H1 (cell line): Measurements from ENCODE around the gene DLG5. TPM values are rescaled to one million over a fixed set of nuclear protein-coding genes. Genes with fewer than 3 reads are reported as not detected.

Experiments
- CTCF ChIA-PET: fragments of 300-600 bp; sonication (Branson Sonifier 250); formaldehyde crosslinking; loops from one replicate; lab custom pipeline; 2021; ENCODE audit not compliant: partially characterized antibody; lab: Charles Lee
- POLR2A ChIA-PET: fragments of 300-600 bp; sonication (Branson Sonifier 250); formaldehyde crosslinking; loops from one replicate; lab custom pipeline; 2021; ENCODE audit warnings: inconsistent platforms; ENCODE audit not compliant: partially characterized antibody; lab: Charles Lee
- DNase-seq, 2 experiments: peaks; one replicate each; pipeline versions ENCODE4 v3.0.0 to v3.0.0-alpha.2; 2010 to 2022; ENCODE audit warnings: low spot score in 2 of 2, low read depth in 1 of 2, mixed read lengths in 1 of 2
- FAIRE-seq: peaks from 2 replicates; lab custom pipeline; 2011; peaks lifted over from hg19 to GRCh38; lab: Jason Lieb, UNC
- H2AFZ ChIP-seq: 2 replicates; pipeline ENCODE4 v1.8.1; 2012; ENCODE audit warnings: low read length, inconsistent platforms
- H2AK5ac ChIP-seq: 2 replicates; pipeline ENCODE4 v1.6.1; 2013; ENCODE audit warnings: low read depth, low read length
- H2BK120ac ChIP-seq: replicated peaks from 2 replicates; pipeline ENCODE3; 2013; ENCODE audit warnings: low read depth, low read length, inconsistent platforms
- H2BK12ac ChIP-seq: 2 replicates; pipeline ENCODE4 v1.6.1; 2013; ENCODE audit warnings: low read depth, low read length
- H2BK15ac ChIP-seq: 2 replicates; pipeline ENCODE4 v1.6.1; 2013; ENCODE audit warnings: low read length
- H2BK20ac ChIP-seq: 2 replicates; pipeline ENCODE4 v1.6.1; 2013; ENCODE audit warnings: low read length
- H2BK5ac ChIP-seq: 2 replicates; pipeline ENCODE4 v1.6.1; 2013; ENCODE audit warnings: low read depth, low read length
- H3K14ac ChIP-seq: 2 replicates; pipeline ENCODE4 v1.6.1; 2013; ENCODE audit warnings: inconsistent platforms; ENCODE audit not compliant: insufficient read length
- H3K18ac ChIP-seq: 2 replicates; pipeline ENCODE4 v1.6.1; 2013; ENCODE audit warnings: low read length; ENCODE audit errors: extremely low read depth
- H3K23ac ChIP-seq: 2 replicates; pipeline ENCODE4 v1.6.1; 2013; ENCODE audit warnings: inconsistent platforms; ENCODE audit not compliant: insufficient read length
- H3K23me2 ChIP-seq: 2 replicates; pipeline ENCODE4 v1.6.1; 2013; ENCODE audit warnings: low read depth, low read length
- H3K27ac ChIP-seq: 2 replicates; pipeline ENCODE4 v1.6.1; 2011; ENCODE audit warnings: low read depth, low read length, inconsistent platforms
- H3K27me3 ChIP-seq, 4 experiments: replicated peaks in 1 of 4; 1 replicate in 1 of 4; 2 replicates in 3 of 4; pipeline versions ENCODE4 v1.6.1 to v1.8.1; 2011 to 2013; ENCODE audit warnings: low read length in 3 of 4, mild to moderate bottlenecking in 3 of 4, inconsistent platforms in 2 of 4, mixed read lengths in 2 of 4, moderate library complexity in 1 of 4; ENCODE audit not compliant: control insufficient read depth in 3 of 4, insufficient read depth in 3 of 4; ENCODE audit errors: extremely low read depth in 1 of 4
- H3K36me3 ChIP-seq, 4 experiments: 2 replicates each; pipeline versions ENCODE4 v1.6.1 to v1.8.1; 2011 to 2013; ENCODE audit warnings: mild to moderate bottlenecking in 4 of 4, low read length in 3 of 4, moderate library complexity in 2 of 4, control low read depth in 1 of 4, inconsistent platforms in 1 of 4; ENCODE audit not compliant: insufficient read depth in 4 of 4, control insufficient read depth in 2 of 4
- H3K4ac ChIP-seq: replicated peaks from 2 replicates; pipeline ENCODE3; 2013; ENCODE audit warnings: low read length, low read depth, mixed read lengths, inconsistent platforms; ENCODE audit not compliant: insufficient read length
- H3K4me1 ChIP-seq, 4 experiments: replicated peaks in 1 of 4; 1 replicate in 1 of 4; 2 replicates in 3 of 4; pipeline versions ENCODE4 v1.6.1 to v1.8.1; 2011 to 2013; ENCODE audit warnings: low read length in 3 of 4, inconsistent platforms in 2 of 4, mixed read lengths in 1 of 4; ENCODE audit not compliant: insufficient read depth in 4 of 4, control insufficient read depth in 3 of 4
- H3K4me2 ChIP-seq, 2 experiments: 2 replicates each; pipeline versions ENCODE4 v1.6.1 to v1.8.1; 2011 to 2013; ENCODE audit warnings: low read depth in 2 of 2, low read length in 2 of 2, control low read depth in 1 of 2, inconsistent platforms in 1 of 2, mild to moderate bottlenecking in 1 of 2; ENCODE audit not compliant: insufficient read depth in 1 of 2
- H3K4me3 ChIP-seq, 4 experiments: fragments of 200-600, 300-600 bp in 1 of 4; sonication (generic), shearing (Covaris generic), sonication (Bioruptor Twin) in 1 of 4; 2 replicates each; pipeline versions ENCODE4 v1.5.1 to v1.8.1; 2011 to 2016; ENCODE audit warnings: low read length in 4 of 4, low read depth in 3 of 4, control low read depth in 2 of 4, inconsistent platforms in 2 of 4, mild to moderate bottlenecking in 2 of 4, mixed read lengths in 1 of 4, moderate library complexity in 1 of 4; ENCODE audit not compliant: insufficient read depth in 2 of 4; ENCODE audit errors: extremely low read depth in 1 of 4
- H3K56ac ChIP-seq: replicated peaks from 2 replicates; pipeline ENCODE3; 2013; ENCODE audit warnings: low read depth, mild to moderate bottlenecking, mixed read lengths, low read length, inconsistent platforms; ENCODE audit not compliant: insufficient read length
- H3K79me1 ChIP-seq: 2 replicates; pipeline ENCODE4 v1.6.1; 2013; ENCODE audit warnings: low read depth, low read length, control low read depth
- H3K79me2 ChIP-seq, 2 experiments: 2 replicates each; pipeline versions ENCODE4 v1.6.1 to v1.8.1; 2012 to 2013; ENCODE audit warnings: low read length in 2 of 2, mild to moderate bottlenecking in 2 of 2, inconsistent platforms in 1 of 2; ENCODE audit not compliant: insufficient read depth in 2 of 2, control insufficient read depth in 1 of 2
- H3K9ac ChIP-seq, 4 experiments: replicated peaks in 1 of 4; 1 replicate in 1 of 4; 2 replicates in 3 of 4; pipeline versions ENCODE4 v1.6.1 to v1.8.1; 2011 to 2013; ENCODE audit warnings: low read depth in 3 of 4, low read length in 3 of 4, control low read depth in 2 of 4, mild to moderate bottlenecking in 2 of 4, moderate library complexity in 2 of 4, inconsistent platforms in 1 of 4; ENCODE audit errors: extremely low read depth in 1 of 4
- H3K9me3 ChIP-seq, 2 experiments: 2 replicates each; pipeline versions ENCODE4 v1.6.1 to v1.8.1; 2012 to 2013; ENCODE audit warnings: mild to moderate bottlenecking in 2 of 2, moderate library complexity in 2 of 2, control low read depth in 1 of 2, inconsistent platforms in 1 of 2, low read depth in 1 of 2, low read length in 1 of 2, mixed read lengths in 1 of 2; ENCODE audit not compliant: insufficient read depth in 2 of 2
- H4K20me1 ChIP-seq, 2 experiments: replicated peaks in 1 of 2; 2 replicates each; pipeline versions ENCODE3 to v1.8.1; 2011 to 2013; ENCODE audit warnings: inconsistent platforms in 2 of 2, low read length in 2 of 2, mild to moderate bottlenecking in 1 of 2; ENCODE audit not compliant: insufficient read depth in 2 of 2, control insufficient read depth in 1 of 2
- H4K5ac ChIP-seq: 2 replicates; pipeline ENCODE4 v1.6.1; 2013; ENCODE audit warnings: low read length, low read depth, mixed read lengths, inconsistent platforms; ENCODE audit not compliant: insufficient read length
- H4K8ac ChIP-seq: 2 replicates; pipeline ENCODE4 v1.8.0; 2013; ENCODE audit warnings: mild to moderate bottlenecking, moderate library complexity, low read length, inconsistent platforms; ENCODE audit not compliant: insufficient read depth; ENCODE audit errors: extremely low read depth
- H4K91ac ChIP-seq: replicated peaks from 2 replicates; pipeline ENCODE3; 2013; ENCODE audit warnings: low read length, mixed read lengths, inconsistent platforms; ENCODE audit not compliant: insufficient read length
- CBX8 ChIP-seq: fragments of 300-800, 300-1000 bp; sonication (generic); IDR thresholded peaks from 2 replicates; pipeline ENCODE4 v1.7.1; 2016; ENCODE audit warnings: low read depth, low read length, borderline replicate concordance
- CREB1 ChIP-seq: IDR thresholded peaks from 2 replicates; pipeline ENCODE4 v1.6.1; 2012; ENCODE audit warnings: inconsistent platforms
- FOSL1 ChIP-seq: IDR thresholded peaks from 2 replicates; pipeline ENCODE4 v1.6.1; 2011; ENCODE audit warnings: mild to moderate bottlenecking, low read depth, low read length, moderate library complexity; ENCODE audit not compliant: insufficient read depth
- GTF2F1 ChIP-seq: IDR thresholded peaks from 2 replicates; pipeline ENCODE4 v1.6.1; 2012; ENCODE audit warnings: low read depth, low read length, improper control_type of control experiment, borderline replicate concordance
- MAFK ChIP-seq: IDR thresholded peaks from 2 replicates; pipeline ENCODE4 v1.6.1; 2012; ENCODE audit warnings: low read depth, mild to moderate bottlenecking, improper control_type of control experiment, low read length
- RNF2 ChIP-seq: fragments of 200-900, 300-1000 bp; sonication (generic); IDR thresholded peaks from 2 replicates; pipeline ENCODE4 v1.7.1; 2016; ENCODE audit warnings: borderline replicate concordance, low read depth, mild to moderate bottlenecking, antibody characterized with exemption, low read length; ENCODE audit not compliant: poor library complexity, severe bottlenecking; ENCODE audit errors: missing control alignments
- RXRA ChIP-seq: IDR thresholded peaks from 2 replicates; pipeline ENCODE4 v1.6.1; 2011; ENCODE audit warnings: low read depth, mild to moderate bottlenecking, low read length, moderate library complexity; ENCODE audit not compliant: insufficient read depth
- WGBS, 2 experiments: shearing (Covaris generic) in 1 of 2; methylation state at CpG; one replicate each; pipeline versions ENCODE4 v1.1.6 to v1.1.7; 2013 to 2015; ENCODE audit warnings: low lambda C conversion rate in 2 of 2, mixed read lengths in 2 of 2, inconsistent platforms in 1 of 2, low coverage in 1 of 2, missing lambda C conversion rate in 1 of 2; ENCODE audit not compliant: insufficient replicate concordance in 2 of 2, insufficient coverage in 1 of 2, insufficient read length in 1 of 2; ENCODE audit errors: extremely low coverage in 1 of 2, missing lambda C conversion rate in 1 of 2; 5-methylcytosine and 5-hydroxymethylcytosine counted together
- polyA plus RNA-seq, 7 experiments: library from polyadenylated mRNA; depleted of rRNA in 3 of 7; stranded (reverse) in 5 of 7; unstranded in 2 of 7; fragments of >200 nt in 5 of 7; fragments of 200-250 nt in 2 of 7; gene quantifications; 1 replicate in 5 of 7; 2 replicates in 1 of 7; 4 replicates in 1 of 7; pipeline versions ENCODE4 v1.2.1 to v1.2.3, GENCODE V29; 2011 to 2013; ENCODE audit warnings: missing spikeins in 2 of 7, mixed read lengths in 2 of 7
- total RNA-seq: library from RNA; stranded (reverse); fragmentation: NEBNext Ultra II Directional; extraction: Animal tissue kit (Norgen Biotek cat#: 25700); gene quantifications from 2 replicates; pipeline ENCODE4 v1.2.1, GENCODE V29; 2021
- TF ChIP-seq, protein P1 (sequence below): IDR thresholded peaks from 2 replicates; pipeline ENCODE4 v1.6.1; 2012; ENCODE audit warnings: inconsistent platforms

DLG5 gene
- total and polyA plus RNA-seq, 2 of the 8 experiments (the other 6 are each of a cell fraction or from before 2014, with no cell fraction given), result 15.6 to 71.4 TPM

DNA sequence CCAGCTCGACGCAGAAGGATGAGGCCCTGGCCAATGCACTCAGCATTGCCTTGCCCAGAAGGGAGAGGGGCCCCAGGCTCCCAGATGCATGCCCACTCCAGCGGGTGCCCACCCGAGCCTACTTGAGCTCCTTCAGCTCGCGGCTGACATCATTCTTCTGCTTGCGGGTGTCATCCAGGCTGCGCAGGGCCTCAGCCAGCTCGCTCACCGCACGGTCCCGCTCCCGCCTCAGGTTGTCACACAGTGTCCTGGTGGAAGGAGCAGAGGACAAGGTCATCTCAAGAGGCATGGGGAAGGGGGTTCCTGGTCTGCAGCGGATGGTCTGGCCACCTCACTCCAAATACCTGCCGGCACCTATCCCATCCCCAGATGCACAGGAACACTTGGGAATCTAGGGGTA lies 92.8 kb downstream of the DLG5 start:
- H3K4ac ChIP-seq, result no peak overlapping the region
- peaks cover 3 to 7% (median 4%) of the 10 kb centered on the region in 4 experiments for H3K4me1 ChIP-seq
- no peak overlapping the region for H2BK15ac ChIP-seq
- H3K23ac ChIP-seq, result no peak overlapping the region
- H2BK12ac ChIP-seq, result no peak overlapping the region
- no peak overlapping the region for H3K4me3 ChIP-seq
- H2BK120ac ChIP-seq, result no peak overlapping the region
- FAIRE-seq (no peak), DNase-seq (no peak)
- no peak overlapping the region for H2BK20ac ChIP-seq
- peaks cover 0 to under 1% of the 10 kb centered on the region in 2 experiments for H4K20me1 ChIP-seq
- no peak overlapping the region for H2BK5ac ChIP-seq
- TF ChIP-seq RXRA (no peak), CREB1 (no peak), CBX8 (no peak), MAFK (no peak), FOSL1 (no peak), GTF2F1 (no peak), RNF2 (no peak)
- TF ChIP-seq, protein P1, sequence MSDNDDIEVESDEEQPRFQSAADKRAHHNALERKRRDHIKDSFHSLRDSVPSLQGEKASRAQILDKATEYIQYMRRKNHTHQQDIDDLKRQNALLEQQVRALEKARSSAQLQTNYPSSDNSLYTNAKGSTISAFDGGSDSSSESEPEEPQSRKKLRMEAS, result no peak
- peaks cover 15 to 32% (median 26%) of the 10 kb centered on the region in 4 experiments; a peak in 7 of 8 replicates for H3K36me3 ChIP-seq
- no peak overlapping the region for H3K9ac ChIP-seq
- 93% methylated on average over 14 of the region's 15 CpGs; no CpG with 5 or more reads in 1 of the 2 experiments for WGBS, 2 experiments
- no peak overlapping the region for H4K5ac ChIP-seq
- no peak overlapping the region for H3K4me2 ChIP-seq
- CTCF ChIA-PET, result interaction anchor here (1.2 to 1.4 kb wide), 2 partner anchors 75 to 150 kb away, joined by 3 read pairs; no protein-coding TSS in a partner anchor
- H3K23me2 ChIP-seq, result no peaks in the 10 kb centered on the region
- no peaks in the 10 kb centered on the region for H3K79me2 ChIP-seq
- no peak overlapping the region for H3K27ac ChIP-seq
- H4K91ac ChIP-seq, result no peak overlapping the region
- H3K79me1 ChIP-seq, result peaks cover 2% of the 10 kb centered on the region; the same call in 1 of the 2 replicates
- POLR2A ChIA-PET, result no interaction called here
- H3K18ac ChIP-seq, result no peak overlapping the region
- H3K9me3 ChIP-seq, result no peaks in the 10 kb centered on the region
- no peaks in the 10 kb centered on the region for H3K27me3 ChIP-seq
- no peak overlapping the region for H3K14ac ChIP-seq
- H2AK5ac ChIP-seq, result no peak overlapping the region
- no peak overlapping the region for H3K56ac ChIP-seq
- no peak overlapping the region for H2AFZ ChIP-seq
- H4K8ac ChIP-seq, result no peak overlapping the region; the same call in 1 of the 2 replicates
